Stimulated activated CD8-positive, alpha-beta memory T cell treated with anti-CD3 and anti-CD28 coated beads, Interleukin-2, amount 100 ng/mL, for 1 hour (primary cell): ENCODE data around the gene SYNE2.
"Not testable (repeated sequence)": the region's sequence is repeated elsewhere in the genome, so short reads cannot be mapped to it uniquely, and the experiment has no call there.

Experiments
- DNase-seq, 2 donors: peaks; one replicate each; pipeline ENCODE4 v3.0.0-alpha.2; 2020; ENCODE audit warnings: low read depth in 2 of 2

SYNE2 gene

DNA sequence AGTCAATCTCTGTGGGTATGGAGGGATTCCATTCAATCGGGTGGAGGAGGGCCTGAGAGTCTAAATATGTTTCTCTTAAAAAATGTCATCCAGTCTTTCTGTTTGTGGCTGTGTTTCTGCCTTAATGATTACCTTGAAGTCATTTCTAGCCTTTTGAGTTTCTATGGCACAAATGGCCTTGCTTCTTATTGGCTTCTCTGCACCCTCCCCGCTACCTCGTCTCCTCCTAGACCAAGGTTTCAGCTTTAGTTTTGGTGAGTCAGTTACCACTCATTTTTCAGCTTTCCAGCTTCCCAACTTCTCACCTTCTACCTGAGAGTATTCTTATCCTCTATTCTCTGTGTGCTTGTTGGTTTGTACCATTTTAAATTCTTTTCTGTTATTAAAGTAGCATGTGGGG lies 159.2 kb downstream of the SYNE2 start:
- DNase-seq, result no peak

DNA sequence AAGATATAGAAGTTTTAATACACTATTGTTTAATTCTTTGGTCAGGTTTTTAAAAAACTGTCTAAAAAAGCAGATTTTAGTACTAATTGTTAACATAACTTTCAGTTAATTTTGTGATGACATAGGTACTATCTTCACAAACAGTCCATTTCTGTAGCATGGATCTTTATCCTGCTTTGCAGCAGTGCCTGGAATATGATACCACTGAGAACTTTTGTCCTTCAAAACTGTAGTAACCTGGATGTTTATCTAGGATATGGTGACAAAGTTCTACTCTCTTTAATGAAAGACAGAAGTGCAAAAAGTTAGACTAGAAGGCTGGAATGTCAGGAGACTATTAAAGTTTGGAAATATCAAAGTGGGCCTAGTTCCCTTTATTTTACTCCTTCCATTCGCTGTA lies 159.9 kb downstream of the SYNE2 start:
- no peak for DNase-seq

DNA sequence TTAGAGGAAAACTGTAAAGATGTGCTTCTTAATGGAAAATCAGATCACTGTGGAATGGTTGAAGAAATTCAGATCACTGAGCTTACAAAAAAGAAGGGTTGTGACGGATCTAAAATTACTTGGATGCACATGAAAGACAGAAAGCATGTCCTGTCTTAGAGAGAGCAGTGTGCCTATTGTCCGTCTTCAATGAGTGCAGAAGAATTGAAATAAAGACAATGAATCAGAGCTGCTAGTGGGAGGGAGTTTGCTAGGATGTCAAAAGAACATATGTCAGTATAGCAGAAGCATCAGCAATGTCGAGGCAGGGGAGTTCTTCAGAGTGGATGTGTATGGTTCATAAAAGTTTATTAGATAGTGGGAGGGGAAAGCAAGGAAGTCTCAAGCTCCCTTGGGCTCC lies 172.7 kb downstream of the SYNE2 start:
- no peak for DNase-seq

DNA sequence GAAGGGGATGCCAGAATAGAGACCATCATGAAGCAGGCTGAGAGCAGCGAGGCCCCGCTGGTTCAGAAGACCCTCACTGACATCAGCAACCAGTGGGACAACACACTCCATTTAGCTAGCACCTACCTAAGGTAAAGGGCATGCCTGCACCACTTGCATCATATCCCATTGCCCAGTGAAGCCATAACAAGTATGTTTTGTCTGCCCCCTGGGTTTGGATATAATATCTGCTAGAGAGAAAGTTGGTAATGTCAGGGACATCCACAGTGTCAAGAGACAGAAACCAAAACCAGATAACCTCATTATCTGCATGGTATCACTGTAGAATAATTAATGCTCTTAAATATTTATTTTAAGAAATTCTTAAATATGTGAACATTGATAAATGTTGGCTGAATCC lies 173.8 kb downstream of the SYNE2 start:
- DNase-seq, result no peak

DNA sequence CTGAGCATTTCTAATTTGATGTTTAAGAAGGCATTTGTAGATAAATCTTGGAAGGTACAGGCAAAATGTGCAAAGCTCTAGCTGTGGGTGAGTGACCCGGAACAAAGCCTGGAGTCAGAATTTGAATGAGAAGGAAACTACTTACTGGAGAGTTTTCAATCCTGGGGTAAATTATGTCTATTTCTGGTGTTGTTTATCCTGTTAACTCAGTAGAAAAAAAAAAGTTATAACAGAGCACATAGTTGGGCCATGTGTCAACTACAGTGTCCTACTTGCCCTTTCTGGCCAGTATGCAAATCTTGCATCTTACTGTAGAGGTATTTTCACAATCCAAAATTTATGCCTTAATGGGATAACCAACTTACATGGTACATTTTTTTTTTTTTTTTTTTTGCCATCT lies 182.3 kb downstream of the SYNE2 start:
- DNase-seq, result no peak

DNA sequence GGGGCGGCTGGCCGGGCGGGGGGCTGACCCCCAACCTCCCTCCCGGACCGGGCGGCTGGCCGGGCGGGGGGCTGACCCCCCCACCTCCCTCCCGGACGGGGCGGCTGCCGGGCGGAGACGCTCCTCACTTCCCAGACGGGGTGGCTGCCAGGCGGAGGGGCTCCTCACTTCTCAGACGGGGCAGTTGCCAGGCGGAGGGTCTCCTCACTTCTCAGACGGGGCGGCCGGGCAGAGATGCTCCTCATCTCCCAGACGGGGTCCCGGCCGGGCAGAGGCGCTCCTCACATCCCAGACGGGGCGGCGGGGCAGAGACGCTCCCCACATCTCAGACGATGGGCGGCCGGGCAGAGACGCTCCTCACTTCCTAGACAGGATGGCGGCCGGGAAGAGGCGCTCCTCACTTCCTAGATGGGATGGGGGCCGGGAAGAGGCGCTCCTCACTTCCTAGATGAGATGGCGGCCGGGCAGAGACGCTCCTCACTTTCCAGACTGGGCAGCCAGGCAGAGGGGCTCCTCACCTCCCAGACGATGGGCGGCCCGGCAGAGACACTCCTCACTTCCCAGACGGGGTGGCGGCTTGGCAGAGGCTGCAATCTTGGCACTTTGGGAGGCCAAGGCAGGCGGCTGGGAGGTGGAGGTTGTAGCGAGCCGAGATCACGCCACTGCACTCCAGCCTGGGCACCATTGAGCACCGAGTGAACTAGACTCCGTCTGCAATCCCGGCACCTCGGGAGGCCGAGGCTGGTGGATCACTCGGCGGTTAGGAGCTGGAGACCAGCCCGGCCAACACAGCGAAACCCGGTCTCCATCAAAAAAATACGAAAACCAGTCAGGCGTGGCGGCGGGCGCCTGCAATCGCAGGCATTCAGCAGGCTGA lies 185.3 kb downstream of the SYNE2 start:
- DNase-seq, result not testable (repeated sequence)

DNA sequence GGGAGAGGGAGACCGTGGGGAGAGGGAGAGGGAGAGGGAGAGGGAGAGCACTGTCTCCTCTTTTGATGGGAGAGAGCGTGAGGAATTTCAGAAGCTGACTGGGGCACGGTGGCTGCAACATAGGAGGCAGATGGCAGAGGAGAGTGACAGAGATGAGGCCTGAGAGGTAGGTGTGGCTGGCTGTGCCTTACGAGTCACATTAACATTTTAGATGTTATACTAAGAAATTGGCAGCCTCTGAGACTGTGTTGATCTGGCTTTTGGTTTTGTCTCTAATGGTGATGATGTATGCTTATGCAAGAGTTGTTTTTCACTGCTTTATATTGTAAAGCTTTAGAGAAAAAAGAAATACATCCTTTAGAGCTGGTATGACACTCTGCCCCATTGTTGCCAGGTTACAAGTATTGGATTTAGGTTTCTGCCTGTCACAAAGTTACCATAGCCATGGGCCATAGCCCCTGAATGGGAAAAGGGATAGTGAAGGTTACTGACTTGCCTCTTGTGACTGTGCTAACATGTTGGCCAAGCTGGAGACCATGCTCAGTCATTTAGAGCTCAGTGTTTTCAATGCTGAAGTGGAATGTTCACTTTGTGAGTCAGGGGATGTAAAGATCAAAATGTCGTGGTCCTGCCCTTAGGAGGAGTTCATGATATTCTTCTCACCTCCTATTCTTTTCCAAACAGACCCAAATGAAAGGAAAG lies 186.2 kb downstream of the SYNE2 start:
- no peak for DNase-seq

DNA sequence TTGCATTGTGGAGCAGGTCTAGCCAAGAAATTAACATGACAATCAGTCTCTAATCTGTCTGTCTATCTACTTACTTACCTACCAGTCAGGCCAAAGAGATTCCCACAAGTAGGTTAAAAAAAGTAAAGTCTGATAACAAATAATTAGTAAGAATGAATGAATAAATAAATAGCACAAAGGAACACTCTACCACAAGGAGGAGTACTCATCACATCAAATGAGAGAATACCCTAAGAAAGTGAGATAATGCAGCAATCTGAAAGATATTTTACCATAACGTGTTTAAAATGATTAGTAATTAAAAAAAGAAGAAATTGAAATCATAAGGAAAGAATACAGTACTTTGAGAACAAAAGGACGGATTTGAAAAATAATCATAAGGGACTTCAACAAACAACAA lies 187.2 kb downstream of the SYNE2 start:
- DNase-seq, result no peak

DNA sequence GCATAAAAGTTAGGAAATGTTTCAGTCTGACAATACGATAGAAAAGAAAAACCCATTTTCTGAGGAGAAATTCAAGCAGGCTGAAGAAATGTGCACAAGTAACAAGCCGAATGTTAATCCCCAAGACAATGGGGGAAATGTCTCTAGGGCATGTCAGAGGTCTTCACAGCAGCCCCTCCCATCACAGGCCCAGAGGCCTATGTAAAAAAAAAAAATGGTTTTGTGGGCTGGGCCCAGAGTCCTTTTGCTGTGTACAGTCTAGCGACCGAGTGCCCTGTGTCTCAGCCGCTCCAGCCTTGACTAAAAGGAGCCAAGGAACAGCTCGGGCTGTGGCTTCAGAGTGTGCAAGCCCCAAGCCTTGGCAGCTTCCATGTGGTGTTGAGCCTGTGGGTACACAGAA lies 190.5 kb downstream of the SYNE2 start:
- not testable (repeated sequence) for DNase-seq

DNA sequence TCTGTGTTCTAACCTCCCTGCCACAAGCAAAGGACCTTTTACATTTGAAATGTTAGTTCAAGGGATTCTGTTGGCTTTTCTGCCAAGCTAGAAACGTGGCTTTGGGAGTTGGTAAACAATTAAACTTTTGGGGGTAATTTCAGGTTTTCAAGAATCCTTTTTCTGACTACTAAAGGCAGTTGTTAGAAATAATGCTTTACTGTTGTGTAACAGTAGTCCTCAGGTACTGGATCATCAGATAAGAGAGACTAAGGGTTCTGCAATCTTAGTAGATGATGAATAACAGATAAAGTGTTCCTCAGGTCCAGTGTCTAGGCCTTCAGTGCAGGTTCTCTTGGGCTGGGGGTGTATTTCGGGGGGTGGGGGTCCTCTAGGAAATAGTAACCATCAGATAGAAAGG lies 192.3 kb downstream of the SYNE2 start:
- DNase-seq, result no peak

DNA sequence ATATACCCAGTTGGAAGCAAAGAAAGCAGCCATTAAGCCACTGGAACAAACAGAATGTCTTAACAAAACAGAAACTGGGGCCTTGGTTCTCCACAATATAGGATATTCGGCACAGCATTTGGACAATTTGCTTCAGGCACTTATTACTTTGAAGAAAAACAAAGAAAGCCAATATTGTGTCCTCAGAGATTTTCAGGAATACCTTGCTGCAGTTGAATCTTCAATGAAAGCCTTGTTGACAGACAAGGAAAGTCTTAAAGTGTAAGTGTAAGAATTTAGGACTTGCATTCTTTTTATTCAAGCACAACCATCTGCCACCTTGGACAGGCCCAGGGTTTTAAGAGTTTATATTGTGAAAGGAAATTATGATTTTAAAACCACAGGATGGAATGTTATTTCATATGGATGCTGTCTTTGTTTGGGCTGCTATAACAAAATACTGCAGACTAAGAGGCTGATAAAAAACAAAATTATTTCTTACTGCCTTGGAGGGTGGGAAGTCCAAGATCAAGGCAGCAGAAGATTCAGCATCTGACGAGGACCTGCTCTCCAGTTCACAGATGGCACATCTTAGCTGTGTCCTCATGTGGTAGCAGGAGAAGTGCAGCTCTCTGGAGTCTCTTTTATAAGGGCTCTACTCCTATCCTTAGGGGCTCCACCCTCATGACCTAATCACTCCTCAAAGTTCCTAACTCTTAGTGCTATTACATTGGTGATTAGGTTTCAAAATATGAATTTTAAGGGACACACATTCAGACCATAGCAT lies 197.0 kb downstream of the SYNE2 start:
- no peak for DNase-seq

DNA sequence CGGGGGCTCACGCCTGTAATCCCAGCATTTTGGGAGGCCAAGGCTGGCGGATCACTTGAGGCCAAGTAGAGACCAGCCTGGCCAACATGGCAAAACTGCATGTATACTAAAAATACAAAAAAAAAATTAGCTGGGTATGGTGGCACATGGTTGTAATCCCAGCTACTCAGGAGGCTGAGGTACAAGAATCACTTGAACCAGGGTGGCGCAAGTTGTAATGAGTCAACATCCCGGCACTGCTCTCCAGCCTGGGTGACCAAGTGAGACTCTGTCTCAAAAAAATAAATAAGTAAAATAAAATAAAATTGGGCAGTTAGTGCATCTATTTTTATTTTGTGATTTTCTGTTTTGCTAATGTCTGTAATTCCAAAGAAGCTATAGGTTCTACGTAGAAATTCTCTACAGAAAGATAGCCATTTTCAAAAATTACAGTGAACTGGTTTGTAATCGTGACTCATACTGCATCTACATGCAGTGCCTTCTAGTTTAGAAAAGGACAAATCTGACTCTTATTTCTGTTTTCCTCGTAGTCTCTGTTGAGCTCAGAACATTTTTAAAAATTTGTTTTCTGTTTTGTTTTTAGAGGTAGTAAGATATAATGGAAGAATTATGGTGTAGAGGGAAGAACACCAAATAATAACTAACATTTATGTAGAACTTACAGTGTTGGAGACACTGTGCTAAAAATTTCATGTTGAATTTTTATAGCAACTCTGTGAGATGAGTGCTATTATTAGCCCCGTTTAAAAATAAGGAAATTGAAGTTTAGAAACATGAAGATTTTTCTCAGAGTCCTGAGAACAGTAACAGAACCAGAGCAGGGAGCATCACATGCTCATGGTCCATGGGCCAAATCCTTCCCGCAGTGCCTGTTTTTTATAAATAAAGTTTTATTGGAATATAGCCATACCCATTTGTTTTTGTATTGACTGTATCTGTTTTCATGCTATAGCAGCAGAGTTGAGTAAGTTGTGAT lies 201.2 kb downstream of the SYNE2 start:
- no peak for DNase-seq

DNA sequence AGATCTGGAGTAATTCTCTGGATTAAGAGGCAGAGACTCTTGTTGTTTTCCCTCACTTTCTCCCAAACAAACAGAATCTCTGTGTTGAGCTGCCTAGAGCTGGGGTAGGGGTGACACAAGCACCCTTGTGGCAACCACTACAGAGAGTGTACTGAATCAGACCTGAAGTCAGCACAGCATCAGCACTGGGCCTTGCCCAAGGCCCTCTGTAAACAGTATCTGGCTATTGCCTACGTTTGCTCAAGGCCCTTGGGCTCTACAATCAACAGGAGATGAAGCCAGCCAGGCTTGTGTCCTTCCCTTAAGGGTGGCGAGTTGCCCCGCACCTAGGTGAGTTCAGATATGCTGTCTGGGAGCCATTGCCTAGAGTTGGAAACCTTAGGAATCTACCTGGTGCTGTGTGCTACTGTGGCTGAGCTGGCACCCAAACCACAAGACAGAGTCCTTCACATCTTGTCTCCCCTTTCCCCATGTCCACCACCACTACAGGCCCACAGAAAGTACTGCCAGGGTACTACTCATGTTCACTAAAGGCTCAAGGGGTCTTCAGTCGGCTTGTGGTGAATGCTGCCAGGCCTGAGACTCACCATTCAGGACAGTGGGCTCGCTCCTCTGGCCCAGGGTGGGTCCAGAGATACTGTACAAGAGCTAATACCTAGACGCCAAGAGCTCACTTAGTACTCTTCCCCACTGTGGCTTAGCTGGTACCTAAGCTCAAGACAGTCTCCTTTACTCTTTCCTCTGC lies 206.8 kb downstream of the SYNE2 start:
- no peak for DNase-seq

DNA sequence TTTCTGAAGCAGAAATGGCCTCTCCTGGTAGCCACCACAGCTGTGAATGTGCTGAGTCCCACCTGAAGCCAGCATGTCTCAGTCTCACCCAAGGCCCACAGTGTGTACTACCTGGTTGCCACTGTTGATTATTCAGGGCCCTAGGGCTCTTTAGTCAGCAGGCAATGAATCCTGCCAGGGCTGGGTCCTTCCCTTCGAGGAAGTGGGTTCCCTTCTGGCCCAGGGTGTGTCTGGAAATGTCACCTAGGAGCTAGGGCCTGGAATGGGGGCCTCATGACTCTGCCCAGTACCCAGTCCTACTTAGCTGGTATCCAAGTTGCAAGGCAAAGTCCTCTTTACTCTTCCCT lies 207.4 kb downstream of the SYNE2 start:
- DNase-seq, result no peak

DNA sequence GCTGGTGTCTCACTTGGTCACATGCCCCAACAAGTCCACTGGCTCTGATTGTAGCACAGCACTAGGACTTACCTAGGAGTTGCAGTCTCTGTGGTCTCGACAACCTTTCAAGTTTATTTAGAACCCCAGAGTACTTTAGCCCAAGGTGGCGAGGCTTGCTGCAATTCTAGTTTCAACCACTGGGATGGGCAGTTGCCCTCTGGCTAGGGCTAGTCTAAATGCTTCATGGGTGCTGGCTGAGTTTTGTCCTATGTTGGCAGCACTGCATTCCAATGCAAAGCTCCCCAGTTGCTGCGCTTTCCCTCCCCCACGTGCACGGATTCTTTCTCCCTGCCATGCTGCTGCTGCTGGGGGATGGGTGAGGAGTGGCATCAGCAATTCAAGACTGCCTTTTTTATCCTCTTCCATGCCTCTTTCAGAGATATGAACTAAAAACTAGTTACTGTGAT lies 207.9 kb downstream of the SYNE2 start:
- no peak for DNase-seq

DNA sequence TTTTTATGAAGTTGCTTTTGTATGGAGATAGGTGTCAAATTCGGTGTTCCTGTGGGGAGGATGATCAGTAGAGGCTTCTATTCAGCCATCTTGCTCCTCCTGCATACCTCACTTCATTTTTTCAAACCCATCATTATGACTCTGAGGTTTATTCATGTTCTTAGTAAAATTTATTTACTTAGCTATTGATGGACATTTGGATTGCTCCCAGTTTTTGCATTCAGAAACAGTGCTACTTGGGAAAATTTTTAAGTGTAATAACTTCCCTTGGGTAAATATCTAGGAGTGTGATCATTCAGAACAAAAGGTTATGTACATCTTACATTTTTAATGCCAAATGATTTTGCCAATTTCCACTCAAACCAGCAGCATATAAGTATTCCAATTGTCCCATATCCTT lies 208.3 kb downstream of the SYNE2 start:
- no peak for DNase-seq

DNA sequence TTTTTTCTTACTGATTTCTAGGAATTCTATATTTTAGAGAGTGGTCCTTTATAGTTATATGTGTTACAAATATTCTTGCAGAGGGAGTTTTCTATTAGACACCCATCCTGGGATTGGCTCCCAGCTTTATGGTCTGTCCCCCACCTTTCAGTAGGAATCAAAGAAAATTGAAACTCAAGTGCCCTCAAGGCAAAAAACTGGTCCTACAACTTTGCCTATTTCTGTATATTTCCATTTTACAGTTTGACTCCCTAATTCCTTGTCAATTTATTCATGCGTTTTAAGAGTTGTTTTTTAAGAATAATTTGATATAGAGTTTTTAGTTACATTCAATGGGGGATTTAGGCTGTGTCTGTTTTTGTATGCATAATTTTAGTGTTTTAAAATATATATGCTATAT lies 208.9 kb downstream of the SYNE2 start:
- DNase-seq, result no peak

DNA sequence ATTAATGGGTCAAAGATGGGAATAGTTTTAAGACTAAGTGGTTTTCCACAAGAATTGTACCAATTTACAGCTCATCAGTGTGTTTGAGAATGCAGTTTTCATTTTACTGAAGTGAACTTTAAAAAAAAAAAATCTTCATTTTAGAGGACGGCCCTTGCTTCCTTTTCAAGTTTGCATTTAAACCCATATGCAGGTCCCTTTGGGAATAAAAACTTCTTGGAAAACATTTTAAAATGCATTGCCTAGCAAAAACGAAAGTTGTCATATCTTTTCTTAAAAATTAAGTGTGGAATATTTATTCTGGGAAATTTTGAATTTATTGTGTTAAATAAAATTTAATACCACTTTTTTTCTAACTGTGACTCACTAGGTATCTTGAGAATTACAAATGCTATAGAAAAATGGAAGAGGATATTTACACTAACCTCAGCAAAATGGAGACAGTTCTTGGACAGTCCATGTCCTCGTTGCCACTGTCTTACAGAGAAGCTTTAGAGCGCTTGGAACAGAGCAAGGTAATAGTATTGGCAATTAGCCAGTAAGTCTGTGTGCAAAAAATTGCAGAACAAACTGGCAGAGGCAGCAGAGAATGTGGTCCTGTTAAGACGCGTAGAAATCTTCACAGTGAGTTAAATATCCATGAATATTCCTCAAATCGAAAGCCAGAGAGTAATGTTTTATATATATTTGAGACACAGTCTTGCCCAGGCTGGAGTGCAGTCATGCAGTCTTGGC lies 209.7 kb downstream of the SYNE2 start:
- no peak for DNase-seq

DNA sequence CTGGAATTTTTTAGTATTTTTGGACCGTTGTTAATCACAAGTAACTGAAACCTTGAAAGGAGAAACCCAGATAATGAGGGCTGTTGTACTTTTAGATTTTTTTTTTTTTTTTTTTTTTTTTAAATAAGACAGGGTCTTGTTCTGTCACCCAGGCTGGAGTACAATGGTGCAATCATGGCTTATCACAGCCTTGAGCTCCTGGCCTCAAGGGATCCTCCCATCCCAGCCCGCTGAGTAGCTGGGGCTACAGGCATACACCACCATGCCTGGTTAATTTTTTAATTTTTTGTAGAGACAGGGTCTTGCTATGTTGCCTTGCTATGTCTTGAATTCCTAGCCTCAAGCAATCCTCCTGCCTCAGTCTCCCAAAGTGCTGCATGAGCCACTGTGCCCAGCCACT lies 211.6 kb downstream of the SYNE2 start:
- DNase-seq, result no peak
